WTC11 (cell line): ENCODE results near the gene OR51B2. TPM values are rescaled to one million over a fixed set of nuclear protein-coding genes. Genes with fewer than 3 reads are reported as not detected.

Source experiments
- ATAC-seq: fragments of 200-7000 bp; cut with Tn5 transposase; 2 replicates; pipeline ENCODE4 v1.10.0; 2021; ENCODE audit warnings: mild to moderate bottlenecking, moderate library complexity
- CTCF ChIA-PET: fragments of 300-600 bp; sonication (Branson Sonifier 250); formaldehyde crosslinking; loops from one replicate; lab custom pipeline; 2021; ENCODE audit warnings: antibody characterized with exemption; lab: Charles Lee
- POLR2A ChIA-PET: fragments of 350-600 bp; sonication (Branson Sonifier 250); formaldehyde crosslinking; loops from one replicate; lab custom pipeline; 2021; ENCODE audit warnings: antibody characterized with exemption; lab: Charles Lee
- DNase-seq: peaks from one replicate; pipeline ENCODE4 v3.0.0; 2021; ENCODE audit warnings: low spot score
- H3K27ac Mint-ChIP-seq: 2 replicates; pipeline ENCODE4 v1.8.0; 2021; ENCODE audit warnings: mixed read lengths
- H3K27me3 Mint-ChIP-seq: 2 replicates; pipeline ENCODE4 v1.8.0; 2021; ENCODE audit warnings: low read depth, mild to moderate bottlenecking, moderate library complexity, mixed read lengths
- H3K36me3 Mint-ChIP-seq: 2 replicates; pipeline ENCODE4 v1.8.0; 2021; ENCODE audit warnings: mixed read lengths
- H3K4me1 Mint-ChIP-seq: 2 replicates; pipeline ENCODE4 v1.8.0; 2022; ENCODE audit warnings: mixed read lengths
- H3K4me3 Mint-ChIP-seq: 2 replicates; pipeline ENCODE4 v1.8.0; 2021; ENCODE audit warnings: mild to moderate bottlenecking, moderate library complexity, mixed read lengths
- H3K9me3 Mint-ChIP-seq: 2 replicates; pipeline ENCODE4 v1.8.0; 2021; ENCODE audit warnings: mixed read lengths
- ATF2 ChIP-seq: sonication (generic); formaldehyde crosslinking; IDR thresholded peaks from 2 replicates; pipeline ENCODE4 v1.8.1; 2022; ENCODE audit warnings: low read depth, missing genetic modification reagents, borderline replicate concordance
- CBFB ChIP-seq: sonication (generic); formaldehyde crosslinking; IDR thresholded peaks from 2 replicates; pipeline ENCODE4 v1.8.1; 2022; ENCODE audit warnings: mild to moderate bottlenecking, low read depth, missing genetic modification reagents
- ETV6 ChIP-seq: sonication (generic); formaldehyde crosslinking; IDR thresholded peaks from 2 replicates; pipeline ENCODE4 v1.8.1; 2022; ENCODE audit warnings: mild to moderate bottlenecking, missing genetic modification reagents
- FOXP1 ChIP-seq: sonication (generic); formaldehyde crosslinking; IDR thresholded peaks from 2 replicates; pipeline ENCODE4 v1.8.0; 2022; ENCODE audit warnings: missing genetic modification reagents, mild to moderate bottlenecking, moderate library complexity, borderline replicate concordance
- HMGA2 ChIP-seq: fragments of 250-450 bp; sonication (Bioruptor Pico); IDR thresholded peaks from 2 replicates; pipeline ENCODE4 v1.4.0; 2021; ENCODE audit warnings: mild to moderate bottlenecking, moderate library complexity
- MYBL2 ChIP-seq: sonication (generic); formaldehyde crosslinking; IDR thresholded peaks from 2 replicates; pipeline ENCODE4 v1.8.1; 2023; ENCODE audit warnings: mild to moderate bottlenecking, moderate library complexity, missing genetic modification reagents
- OVOL2 ChIP-seq: fragments of 250-450 bp; sonication (Bioruptor Pico); IDR thresholded peaks from 2 replicates; pipeline ENCODE4 v1.9.0; 2021; ENCODE audit warnings: mild to moderate bottlenecking, borderline replicate concordance
- SOX15 ChIP-seq: fragments of 250-450 bp; sonication (Bioruptor Pico); IDR thresholded peaks from 2 replicates; pipeline ENCODE4 v1.9.0; 2021; ENCODE audit warnings: mild to moderate bottlenecking
- TCF7 ChIP-seq: sonication (generic); formaldehyde crosslinking; IDR thresholded peaks from 2 replicates; pipeline ENCODE4 v1.8.0; 2022; ENCODE audit warnings: mild to moderate bottlenecking, low read depth, missing genetic modification reagents, moderate library complexity
- TEAD1 ChIP-seq: sonication (generic); formaldehyde crosslinking; IDR thresholded peaks from 2 replicates; pipeline ENCODE4 v1.8.0; 2022; ENCODE audit warnings: mild to moderate bottlenecking, missing genetic modification reagents
- ZBTB21 ChIP-seq: sonication (generic); formaldehyde crosslinking; IDR thresholded peaks from 2 replicates; pipeline ENCODE4 v1.8.1; 2023; ENCODE audit warnings: mild to moderate bottlenecking, missing genetic modification reagents, borderline replicate concordance
- ZNF317 ChIP-seq: sonication (generic); formaldehyde crosslinking; IDR thresholded peaks from 2 replicates; pipeline ENCODE4 v1.8.1; 2023; ENCODE audit warnings: low read depth, mild to moderate bottlenecking, moderate library complexity, missing genetic modification reagents, borderline replicate concordance
- ZNF425 ChIP-seq: fragments of 250-450 bp; sonication (Bioruptor Pico); conservative IDR thresholded peaks from 2 replicates; pipeline ENCODE4 v1.9.0; 2021; ENCODE audit warnings: mild to moderate bottlenecking
- ZNF512 ChIP-seq: sonication (generic); formaldehyde crosslinking; IDR thresholded peaks from 2 replicates; pipeline ENCODE4 v1.8.1; 2022; ENCODE audit warnings: missing genetic modification reagents, borderline replicate concordance
- total RNA-seq: library from RNA; stranded (reverse); gene quantifications from 3 replicates; pipeline ENCODE4 v1.2.3, GENCODE V29; 2021

Gene OR51B2
- total RNA-seq, 1 experiment from 2014 or later = not detected

- H3K4me1 Mint-ChIP-seq = peaks cover 6% of the 10 kb centered on the region
- no peak overlapping the region for H3K4me3 Mint-ChIP-seq
- POLR2A ChIA-PET = no interaction called here
- H3K27me3 Mint-ChIP-seq = no peaks in the 10 kb centered on the region
- DNase-seq = no peak
- ATAC-seq = no peak
- H3K36me3 Mint-ChIP-seq = no peaks in the 10 kb centered on the region
- no peaks in the 10 kb centered on the region for H3K9me3 Mint-ChIP-seq
- TF ChIP-seq ZBTB21 (CRISPR knock-in tag) (no peak), ZNF425 (CRISPR knock-in tag) (no peak), FOXP1 (no peak), ZNF512 (no peak), ATF2 (no peak), ZNF317 (CRISPR knock-in tag) (no peak), OVOL2 (CRISPR knock-in tag) (no peak), SOX15 (CRISPR knock-in tag) (no peak), ETV6 (CRISPR knock-in tag) (no peak)
- H3K27ac Mint-ChIP-seq = no peak overlapping the region
- CTCF ChIA-PET = interaction anchor here (0.7 kb wide), 1 partner anchor 16 kb away, joined by 3 read pairs; no protein-coding TSS in a partner anchor
These were observed 48.6 kb downstream of the OR51B2 start for GRCh38 chr11:5275369-5276110.

- peak; percentile 62 for ATAC-seq
- no peaks in the 10 kb centered on the region for H3K9me3 Mint-ChIP-seq
- TF ChIP-seq TCF7 (no peak), HMGA2 (CRISPR knock-in tag) (no peak), TEAD1 (CRISPR knock-in tag) (no peak), CBFB (CRISPR knock-in tag) (no peak), FOXP1 (no peak), MYBL2 (CRISPR knock-in tag) (no peak)
- TF ChIP-seq, all 79 proteins: peak for 0
- Mint-ChIP-seq H3K36me3 (no peaks in the 10 kb centered on the region), H3K27me3 (no peaks in the 10 kb centered on the region), H3K4me1 (peaks cover 5% of the 10 kb centered on the region), H3K4me3 (no peak overlapping the region), H3K27ac (peak overlapping the region; percentile 46; the same call in 1 of the 2 replicates)
- ChIA-PET CTCF (no interaction called here), POLR2A (no interaction called here)
- DNase-seq = no peak
These were observed 49.7 kb downstream of the OR51B2 start for GRCh38 chr11:5274395-5274794.

Other genes with a start within 250 kb of the OR51B2 start
- 0.07 to 0.11 TPM in 2 of 3 replicates, not detected in the other for gene OR52A5, start 185.9 kb downstream of the OR51B2 start, total RNA-seq
- 3.7 to 5.4 TPM (median 4.4 TPM) in 3 replicates for gene OR52A1, start 169.5 kb downstream of the OR51B2 start, total RNA-seq
- not detected in 3 replicates for gene OR51V1, start 123.6 kb downstream of the OR51B2 start, total RNA-seq
- gene HBB, start 97.2 kb downstream of the OR51B2 start, total RNA-seq = 0.34 TPM in 1 of 3 replicates, not detected in the others
- gene HBD, start 89.8 kb downstream of the OR51B2 start, total RNA-seq = not detected in 3 replicates
- gene HBG1, start 74.4 kb downstream of the OR51B2 start, total RNA-seq = 1.5 to 3.4 TPM (median 2.7 TPM) in 3 replicates
- 5.1 to 8.7 TPM (median 6.5 TPM) in 3 replicates for gene HBG2, start 69.5 kb downstream of the OR51B2 start, total RNA-seq
- gene HBE1, start 54.4 kb downstream of the OR51B2 start, total RNA-seq = 1.5 to 3.1 TPM (median 1.7 TPM) in 3 replicates
- gene OR51B4, start 22.4 kb downstream of the OR51B2 start, total RNA-seq = not detected in 3 replicates
- 0.26 to 0.37 TPM in 2 of 3 replicates, not detected in the other for gene OR51B5, start 19.2 kb upstream of the OR51B2 start, total RNA-seq
- not detected in 3 replicates for gene OR51B6, start 27.2 kb upstream of the OR51B2 start, total RNA-seq
- 0.05 TPM in 1 of 3 replicates, not detected in the others for gene OR51M1, start 59.5 kb upstream of the OR51B2 start, total RNA-seq
- not detected in 3 replicates for gene OR51Q1, start 97.8 kb upstream of the OR51B2 start, total RNA-seq
- not detected in 3 replicates for gene OR51I1, start 117.2 kb upstream of the OR51B2 start, total RNA-seq
- gene OR51I2, start 125.0 kb upstream of the OR51B2 start, total RNA-seq = not detected in 3 replicates
- gene OR52D1, start 164.4 kb upstream of the OR51B2 start, total RNA-seq = not detected in 3 replicates
- gene UBQLN3, start 185.7 kb upstream of the OR51B2 start, total RNA-seq = not detected in 3 replicates
- gene UBQLNL, start 192.4 kb upstream of the OR51B2 start, total RNA-seq = 0.14 to 0.24 TPM in 2 of 3 replicates, not detected in the other
- not detected in 3 replicates for gene OR52H1, start 224.2 kb upstream of the OR51B2 start, total RNA-seq